ENCODE data around the gene PTPN21. TPM values are rescaled to one million over a fixed set of nuclear protein-coding genes. Genes with fewer than 3 reads are reported as not detected.

Gene PTPN21
- total RNA-seq, 4 donors from 2014 or later, result 27.8 to 38.5 (median 28.9) TPM

- WGBS, 2 donors (ENCODE audit: low coverage in 1 of 2), result 83 to 94% methylated on average over 4 to 6 of the region's 6 CpGs
- Histone ChIP-seq H3K4me3 (no peak overlapping the region), H3K36me3 (peaks cover 0 to 42% (median 11%) of the 10 kb centered on the region in 4 donors), H3K9me3 (no peaks in the 10 kb centered on the region), H3K27ac (no peak overlapping the region), H3K4me1 (peaks cover 0 to 2% (median under 1%) of the 10 kb centered on the region in 4 donors), H3K27me3 (no peaks in the 10 kb centered on the region)
- in situ Hi-C loops (cut with MboI; ENCODE audit: low pct_ligation_motif_present in 1 of 4, low pct_unique_long_range_greater_than_20kb in 1 of 4, low sequenced_read_pairs in 3 of 4) (loop anchor here in 3 of 4 donors (10.0 to 25.0 kb wide), 2 partner anchors 66 to 513 kb away; partner anchors contain the start of gene ZC3H14 (in 2 of the 3)), intact Hi-C loops (cut with DNase I; ENCODE audit: low total_unique reads) (no loop called here)
- DNase-seq, result no peak
- TF ChIP-seq EP300 (IDR thresholded peaks at IDR 0.05; ENCODE audit: low read depth) (no peak), POLR2AphosphoS5 (IDR thresholded peaks at IDR 0.05) (no peak), POLR2A (IDR thresholded peaks at IDR 0.05) (no peak), CTCF (IDR thresholded peaks at IDR 0.05) (no peak)
Observed at GRCh38 chr14:88499225-88499624, 55.6 kb downstream of the PTPN21 start.

DNA sequence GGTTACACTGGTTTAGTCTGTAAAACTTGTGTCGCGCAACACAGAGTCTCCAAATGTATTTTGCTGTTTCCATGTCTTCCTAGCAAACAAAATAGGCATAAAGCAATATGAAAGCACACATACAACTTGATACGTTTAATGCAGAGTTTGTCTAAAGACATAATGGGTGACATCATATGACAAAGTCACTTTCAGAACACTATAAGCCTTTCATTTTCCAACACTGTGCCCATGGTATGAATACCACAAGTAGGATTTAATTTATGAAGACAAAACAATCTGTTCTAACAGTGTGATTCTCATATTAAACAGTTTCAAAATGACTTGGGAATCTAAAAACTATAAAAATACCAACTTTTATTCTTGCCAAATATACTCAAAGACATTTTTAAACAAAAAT is 58.4 kb downstream of the PTPN21 start:
- DNase-seq, result no peak
- H3K36me3 ChIP-seq, result peaks cover 0 to 36% (median 9%) of the 10 kb centered on the region in 4 donors
- TF ChIP-seq POLR2AphosphoS5 (IDR thresholded peaks at IDR 0.05) (no peak), POLR2A (IDR thresholded peaks at IDR 0.05) (no peak), EP300 (IDR thresholded peaks at IDR 0.05; ENCODE audit: low read depth) (no peak), CTCF (IDR thresholded peaks at IDR 0.05) (no peak)
- H3K27ac ChIP-seq, result no peak overlapping the region
- WGBS, 2 donors (ENCODE audit: low coverage in 1 of 2), result 90 to 97% methylated on average over 3 of the region's 3 CpGs
- H3K4me3 ChIP-seq, result no peak overlapping the region
- intact Hi-C loops (cut with DNase I; ENCODE audit: low total_unique reads) (no loop called here), in situ Hi-C loops (cut with MboI; ENCODE audit: low pct_ligation_motif_present in 1 of 4, low pct_unique_long_range_greater_than_20kb in 1 of 4, low sequenced_read_pairs in 3 of 4) (loop anchor here in 3 of 4 donors (10.0 to 25.0 kb wide), 2 partner anchors 68 to 516 kb away; partner anchors contain the start of gene ZC3H14 (in 2 of the 3))
- no peaks in the 10 kb centered on the region for H3K9me3 ChIP-seq
- H3K4me1 ChIP-seq, result peaks cover 0 to 18% (median 4%) of the 10 kb centered on the region in 4 donors
- H3K27me3 ChIP-seq, result no peaks in the 10 kb centered on the region

- Histone ChIP-seq H3K9me3 (no peaks in the 10 kb centered on the region), H3K36me3 (peaks cover 0 to 17% (median 5%) of the 10 kb centered on the region in 4 donors), H3K27me3 (no peaks in the 10 kb centered on the region), H3K4me3 (no peak overlapping the region), H3K27ac (peak overlapping the region in 2 of 4 donors; percentile 27 to 51), H3K4me1 (peaks cover 0 to 18% (median 4%) of the 10 kb centered on the region in 4 donors)
- TF ChIP-seq POLR2AphosphoS5 (IDR thresholded peaks at IDR 0.05), result no peak
- no peak for TF ChIP-seq POLR2A (IDR thresholded peaks at IDR 0.05)
- TF ChIP-seq EP300 (IDR thresholded peaks at IDR 0.05; ENCODE audit: low read depth), result no peak
- no peak for DNase-seq
- intact Hi-C loops (cut with DNase I; ENCODE audit: low total_unique reads) (no loop called here), in situ Hi-C loops (cut with MboI; ENCODE audit: low pct_ligation_motif_present in 1 of 4, low pct_unique_long_range_greater_than_20kb in 1 of 4, low sequenced_read_pairs in 3 of 4) (loop anchor here in 3 of 4 donors (5.0 to 25.0 kb wide), 3 partner anchors 69 to 519 kb away; partner anchors contain the start of gene ZC3H14 (in 3 of the 3))
- WGBS, 2 donors (ENCODE audit: low coverage in 1 of 2), result 89 to 100% methylated on average over 1 to 6 of the region's 6 CpGs
Observed at GRCh38 chr14:88493392-88494185, 61.2 kb downstream of the PTPN21 start.

GRCh38 chr14:88492272-88493089 is 62.3 kb downstream of the PTPN21 start:
- Histone ChIP-seq H3K4me3 (no peak overlapping the region), H3K36me3 (peaks cover 0 to 15% (median 5%) of the 10 kb centered on the region in 4 donors), H3K4me1 (peaks cover 0 to 18% (median 4%) of the 10 kb centered on the region in 4 donors), H3K9me3 (no peaks in the 10 kb centered on the region), H3K27ac (peak overlapping the region; percentile 27 to 61 (median 46)), H3K27me3 (no peaks in the 10 kb centered on the region)
- peak; percentile 74 for DNase-seq
- intact Hi-C loops (cut with DNase I; ENCODE audit: low total_unique reads), result no loop called here
- TF ChIP-seq EP300 (IDR thresholded peaks at IDR 0.05; ENCODE audit: low read depth) (no peak), POLR2AphosphoS5 (IDR thresholded peaks at IDR 0.05) (peak in 1 of 3 donors; percentile 29), CTCF (IDR thresholded peaks at IDR 0.05) (peak; percentile 92 to 97 (median 93))
- in situ Hi-C loops (cut with MboI; ENCODE audit: low pct_ligation_motif_present in 1 of 4, low pct_unique_long_range_greater_than_20kb in 1 of 4, low sequenced_read_pairs in 3 of 4), result loop anchor here in 3 of 4 donors (5.0 to 25.0 kb wide), 3 partner anchors 70 to 520 kb away; partner anchors contain the start of gene ZC3H14 (in 3 of the 3)
- 41 to 60% methylated on average over 5 to 11 of the region's 12 CpGs for WGBS, 2 donors (ENCODE audit: low coverage in 1 of 2)
